ENCODE results near the gene ZFAND6. TPM values are rescaled to one million over a fixed set of nuclear protein-coding genes. Genes with fewer than 3 reads are reported as not detected.

Gene ZFAND6
- total RNA-seq, 1 donor from 2014 or later = 76.7 TPM

DNA sequence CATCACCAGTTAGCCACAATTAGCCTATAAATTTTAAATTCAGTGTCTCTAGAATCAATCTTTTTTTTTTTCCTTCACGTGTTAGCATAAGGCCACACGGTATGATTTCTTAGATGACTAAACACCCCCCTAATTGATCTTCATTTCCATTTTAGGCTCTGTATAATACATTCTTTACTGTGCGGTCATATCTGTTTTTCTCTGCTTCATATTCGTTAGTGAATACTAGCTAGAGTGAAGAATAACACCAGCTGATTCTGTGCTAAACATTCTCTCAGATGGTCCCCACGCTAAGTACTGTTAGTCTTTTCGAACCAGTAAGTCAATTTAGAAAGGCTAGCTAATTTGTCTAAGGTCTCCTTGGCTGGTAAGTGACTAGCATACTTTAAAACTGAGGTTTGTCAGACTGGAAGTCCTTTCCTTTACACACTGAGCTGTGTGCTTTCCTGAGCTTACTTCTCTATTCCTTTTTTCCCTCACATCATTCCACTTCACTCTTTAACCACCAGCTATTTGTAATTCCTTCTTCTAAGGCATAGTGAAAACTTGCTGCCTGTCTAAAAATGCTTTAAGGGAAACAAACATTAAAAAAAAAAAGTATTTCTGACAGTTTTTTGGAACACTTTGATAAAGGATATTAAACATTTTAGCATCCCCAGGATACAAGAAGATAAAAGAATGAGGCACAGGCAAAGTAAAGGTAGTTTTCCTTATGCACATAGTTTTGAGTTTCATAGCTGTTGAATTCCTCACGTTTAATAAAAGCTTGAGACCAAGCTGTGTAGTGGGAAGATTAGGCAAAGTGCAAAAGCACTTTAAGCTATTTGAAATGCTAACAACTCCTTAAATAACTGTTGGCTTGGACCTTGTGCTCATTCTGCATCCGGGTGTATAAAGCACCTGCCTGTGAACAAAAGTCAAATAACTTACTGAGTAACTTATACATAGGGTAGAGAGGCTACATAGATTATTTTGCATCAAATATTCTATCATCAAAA is 17.1 kb downstream of the ZFAND6 start:
- H3K4me3 ChIP-seq = no peak overlapping the region
- peaks cover 46% of the 10 kb centered on the region for H3K4me1 ChIP-seq
- no peaks in the 10 kb centered on the region for H3K9me3 ChIP-seq
- peak; percentile 45 to 68 for ATAC-seq
- H3K36me3 ChIP-seq = no peaks in the 10 kb centered on the region
- intact Hi-C loops (cut with DNase I) = no loop called here
- no peak for DNase-seq
- TF ChIP-seq, protein P1, sequence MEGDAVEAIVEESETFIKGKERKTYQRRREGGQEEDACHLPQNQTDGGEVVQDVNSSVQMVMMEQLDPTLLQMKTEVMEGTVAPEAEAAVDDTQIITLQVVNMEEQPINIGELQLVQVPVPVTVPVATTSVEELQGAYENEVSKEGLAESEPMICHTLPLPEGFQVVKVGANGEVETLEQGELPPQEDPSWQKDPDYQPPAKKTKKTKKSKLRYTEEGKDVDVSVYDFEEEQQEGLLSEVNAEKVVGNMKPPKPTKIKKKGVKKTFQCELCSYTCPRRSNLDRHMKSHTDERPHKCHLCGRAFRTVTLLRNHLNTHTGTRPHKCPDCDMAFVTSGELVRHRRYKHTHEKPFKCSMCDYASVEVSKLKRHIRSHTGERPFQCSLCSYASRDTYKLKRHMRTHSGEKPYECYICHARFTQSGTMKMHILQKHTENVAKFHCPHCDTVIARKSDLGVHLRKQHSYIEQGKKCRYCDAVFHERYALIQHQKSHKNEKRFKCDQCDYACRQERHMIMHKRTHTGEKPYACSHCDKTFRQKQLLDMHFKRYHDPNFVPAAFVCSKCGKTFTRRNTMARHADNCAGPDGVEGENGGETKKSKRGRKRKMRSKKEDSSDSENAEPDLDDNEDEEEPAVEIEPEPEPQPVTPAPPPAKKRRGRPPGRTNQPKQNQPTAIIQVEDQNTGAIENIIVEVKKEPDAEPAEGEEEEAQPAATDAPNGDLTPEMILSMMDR (IDR thresholded peaks at IDR 0.05) = no peak
- no peaks in the 10 kb centered on the region for H3K27me3 ChIP-seq (ENCODE audit: low read depth)
- H3K27ac ChIP-seq = no peak overlapping the region

- H3K4me3 ChIP-seq = no peak overlapping the region
- peaks cover 23% of the 10 kb centered on the region for H3K4me1 ChIP-seq
- ATAC-seq = peak; percentile 60 to 70
- no peaks in the 10 kb centered on the region for H3K27me3 ChIP-seq (ENCODE audit: low read depth)
- no peaks in the 10 kb centered on the region for H3K36me3 ChIP-seq
- intact Hi-C loops (cut with DNase I) = no loop called here
- H3K27ac ChIP-seq = no peak overlapping the region
- no peak for DNase-seq
- no peaks in the 10 kb centered on the region for H3K9me3 ChIP-seq
- TF ChIP-seq, protein P1 (IDR thresholded peaks at IDR 0.05) = no peak
These were observed 21.9 kb downstream of the ZFAND6 start for GRCh38 chr15:80081390-80081789.

GRCh38 chr15:80087104-80087503 is 27.6 kb downstream of the ZFAND6 start:
- Histone ChIP-seq H3K36me3 (no peaks in the 10 kb centered on the region), H3K27me3 (ENCODE audit: low read depth) (no peaks in the 10 kb centered on the region), H3K4me3 (no peak overlapping the region), H3K27ac (no peak overlapping the region), H3K4me1 (peaks cover 2% of the 10 kb centered on the region), H3K9me3 (no peaks in the 10 kb centered on the region)
- intact Hi-C loops (cut with DNase I) = no loop called here
- no peak for DNase-seq
- no peak for ATAC-seq
- TF ChIP-seq, protein P1 (IDR thresholded peaks at IDR 0.05) = no peak

- ATAC-seq = no peak
- Histone ChIP-seq H3K27me3 (ENCODE audit: low read depth) (no peaks in the 10 kb centered on the region), H3K27ac (no peak overlapping the region), H3K9me3 (no peaks in the 10 kb centered on the region), H3K4me1 (no peaks in the 10 kb centered on the region), H3K4me3 (no peak overlapping the region), H3K36me3 (no peaks in the 10 kb centered on the region)
- no peak for DNase-seq
- TF ChIP-seq, protein P1 (IDR thresholded peaks at IDR 0.05) = no peak
- intact Hi-C loops (cut with DNase I) = no loop called here
These were observed 30.6 kb downstream of the ZFAND6 start for GRCh38 chr15:80090041-80090440.

GRCh38 chr15:80090879-80091503 is 31.5 kb downstream of the ZFAND6 start:
- intact Hi-C loops (cut with DNase I) = no loop called here
- Histone ChIP-seq H3K27ac (no peak overlapping the region), H3K36me3 (no peaks in the 10 kb centered on the region), H3K4me1 (peaks cover 8% of the 10 kb centered on the region), H3K9me3 (no peaks in the 10 kb centered on the region), H3K27me3 (ENCODE audit: low read depth) (no peaks in the 10 kb centered on the region), H3K4me3 (no peak overlapping the region)
- TF ChIP-seq, protein P1 (IDR thresholded peaks at IDR 0.05) = peak; percentile 18
- ATAC-seq (no peak), DNase-seq (no peak)

Data from lower lobe of right lung (tissue), 2 donors.